ENCODE measurements around the gene SNTG2. TPM values are rescaled to one million over a fixed set of nuclear protein-coding genes. Genes with fewer than 3 reads are reported as not detected.
"Not testable (repeated sequence)": the region's sequence is repeated elsewhere in the genome, so short reads cannot be mapped to it uniquely, and the experiment has no call there.

SNTG2 gene
- total RNA-seq, 1 experiment from 2014 or later, result not detected

DNA sequence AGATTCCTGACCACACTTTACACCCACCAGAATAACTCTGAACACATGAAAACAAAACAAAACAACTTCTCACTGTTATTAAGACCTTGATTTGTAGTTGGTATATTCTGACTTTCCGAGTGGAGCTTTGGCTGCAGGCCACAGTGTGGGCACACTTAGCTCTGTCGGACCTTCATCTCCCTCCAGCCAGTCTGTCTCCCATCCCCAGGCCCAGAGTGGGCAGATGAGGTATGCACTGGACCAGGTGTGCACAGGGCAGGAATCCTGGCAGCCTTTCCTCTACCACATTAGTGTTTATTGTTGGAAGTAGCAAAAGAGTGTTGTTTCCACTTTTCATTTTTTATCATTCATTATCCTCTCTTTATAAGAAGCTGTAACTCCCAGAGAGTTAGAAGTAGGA is 243.2 kb downstream of the SNTG2 start:
- no peak for DNase-seq (ENCODE audit: low spot score)

DNA sequence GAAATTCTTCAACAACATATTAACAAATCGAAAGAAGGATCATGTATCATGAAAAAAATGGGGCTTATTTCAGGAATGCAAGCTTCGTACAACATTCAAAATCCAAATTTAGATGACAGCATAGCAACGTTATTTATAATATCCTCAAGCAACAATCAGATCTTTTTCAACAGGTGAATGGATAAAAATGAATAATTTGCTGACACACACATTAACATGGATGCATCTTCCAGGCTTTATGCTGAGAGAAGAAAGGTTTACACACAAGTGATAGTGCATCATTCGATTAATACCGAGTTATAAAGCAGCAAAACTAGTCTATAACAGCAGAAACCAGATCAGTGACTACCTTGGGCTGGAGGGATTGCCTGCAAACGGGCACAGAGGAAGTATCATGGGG is 253.1 kb downstream of the SNTG2 start:
- DNase-seq (ENCODE audit: low spot score), result no peak
- in situ Hi-C loops (cut with HindIII; ENCODE audit: low sequenced_read_pairs), result no loop called here

More for the DNA sequence above, 243.2 kb downstream of the SNTG2 start:
- in situ Hi-C loops (cut with HindIII; ENCODE audit: low sequenced_read_pairs), result no loop called here

DNA sequence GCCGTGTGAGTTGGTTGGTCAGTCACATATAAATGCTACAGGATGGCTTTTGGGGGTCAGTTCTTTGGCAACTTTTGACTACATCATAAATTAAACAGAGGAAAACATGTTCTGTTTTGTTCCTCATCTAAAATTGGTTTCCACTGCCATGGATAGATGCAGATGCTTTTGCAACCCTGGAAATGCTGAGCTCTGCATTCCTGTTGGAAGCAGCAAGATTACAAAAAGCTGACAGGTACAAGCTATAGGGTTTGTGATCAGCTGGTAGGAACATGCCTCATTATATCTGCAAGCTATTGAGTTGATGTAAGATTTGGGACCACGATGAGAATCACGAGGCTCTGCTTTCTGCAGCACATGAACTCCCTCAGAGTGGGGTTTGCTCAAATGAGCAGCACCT is 255.2 kb downstream of the SNTG2 start:
- no peak for DNase-seq (ENCODE audit: low spot score)
- in situ Hi-C loops (cut with HindIII; ENCODE audit: low sequenced_read_pairs), result no loop called here

DNA sequence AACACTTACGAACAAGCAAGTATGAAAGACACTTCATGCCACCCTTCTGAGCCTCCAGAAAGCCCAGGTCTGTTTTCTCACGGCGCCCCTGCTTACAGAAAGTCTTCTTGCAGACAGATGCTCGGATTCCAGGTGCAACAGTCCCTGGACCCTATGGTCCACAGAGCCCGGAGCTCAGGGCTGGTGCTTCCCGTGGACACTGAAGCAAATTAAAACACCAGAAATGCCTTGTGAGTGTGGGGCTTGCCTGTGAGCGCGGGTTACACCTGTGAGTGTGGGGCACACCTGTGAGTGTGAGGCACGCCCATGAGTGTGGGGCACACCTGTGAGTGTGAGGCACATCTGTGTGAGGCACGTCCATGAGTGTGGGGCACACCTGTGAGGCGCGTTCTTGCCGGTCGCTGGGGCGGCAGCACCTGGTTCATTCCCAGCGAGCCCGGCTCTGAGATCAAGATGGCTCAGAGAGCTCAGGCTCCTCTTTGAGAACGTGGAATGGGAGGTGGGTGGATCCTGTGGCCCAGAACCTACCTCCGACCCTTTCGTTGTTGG is 257.4 kb downstream of the SNTG2 start:
- in situ Hi-C loops (cut with HindIII; ENCODE audit: low sequenced_read_pairs), result no loop called here

DNA sequence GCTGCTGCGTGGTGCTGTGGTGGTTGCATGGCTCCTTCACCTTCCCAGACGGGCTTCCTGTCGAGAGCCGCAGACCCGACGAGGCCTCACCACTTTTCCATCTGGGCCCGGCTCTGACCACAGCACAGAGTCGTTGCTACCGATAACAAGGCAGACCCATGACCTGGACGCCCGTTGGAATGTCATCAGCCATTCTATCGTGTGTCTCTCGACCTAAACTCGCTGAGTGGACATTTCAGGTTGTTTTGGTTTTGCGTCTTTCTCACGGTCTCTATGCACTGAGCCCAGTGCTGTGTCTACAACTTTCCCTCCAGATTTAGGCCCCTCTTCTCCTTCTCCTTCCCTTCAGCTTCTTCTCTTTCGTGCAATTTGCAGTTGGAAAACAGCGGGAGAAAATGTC is 257.9 kb downstream of the SNTG2 start:
- in situ Hi-C loops (cut with HindIII; ENCODE audit: low sequenced_read_pairs), result no loop called here
- no peak for DNase-seq (ENCODE audit: low spot score)

More for the DNA sequence above, 257.4 kb downstream of the SNTG2 start:
- no peak for DNase-seq (ENCODE audit: low spot score)

DNA sequence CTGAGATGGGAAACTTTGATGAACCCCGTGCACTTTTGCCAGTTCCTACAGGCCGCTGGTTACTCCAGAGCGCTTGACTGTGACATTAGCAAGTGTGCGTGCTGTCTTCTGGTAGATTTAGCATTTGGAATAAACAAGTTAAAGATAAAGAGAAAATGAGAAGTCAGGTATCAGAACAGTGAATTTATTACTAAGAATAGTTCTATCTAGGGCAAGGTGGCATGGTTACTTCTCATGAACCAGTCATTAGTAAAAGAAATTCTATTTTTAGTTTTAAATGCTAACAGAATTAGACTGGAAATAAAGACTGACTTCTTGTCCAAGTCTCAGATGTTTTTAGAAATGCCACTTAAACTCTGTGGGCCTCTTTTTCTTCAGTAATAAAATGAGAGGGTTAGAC is 258.6 kb downstream of the SNTG2 start:
- in situ Hi-C loops (cut with HindIII; ENCODE audit: low sequenced_read_pairs), result no loop called here
- DNase-seq (ENCODE audit: low spot score), result no peak

DNA sequence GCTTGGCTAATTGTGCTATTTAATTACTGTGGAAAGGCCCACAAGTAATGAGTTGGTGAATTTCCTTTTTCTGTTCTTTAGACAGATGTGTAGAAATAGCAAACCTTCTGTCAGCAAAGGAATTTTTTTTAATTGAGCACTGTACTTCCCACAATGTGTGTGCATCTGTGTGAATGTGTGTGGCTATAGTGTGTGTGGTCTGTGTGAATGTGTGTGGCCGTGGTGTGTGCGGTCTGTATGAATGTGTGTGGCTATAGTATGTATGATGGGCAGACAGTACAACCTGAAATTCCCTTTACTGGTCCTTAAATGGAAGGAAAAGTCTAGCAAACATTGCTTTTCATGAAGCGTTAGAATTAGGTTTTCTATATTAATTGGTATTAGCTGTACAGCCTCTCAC is 259.1 kb downstream of the SNTG2 start:
- in situ Hi-C loops (cut with HindIII; ENCODE audit: low sequenced_read_pairs), result no loop called here
- no peak for DNase-seq (ENCODE audit: low spot score)

DNA sequence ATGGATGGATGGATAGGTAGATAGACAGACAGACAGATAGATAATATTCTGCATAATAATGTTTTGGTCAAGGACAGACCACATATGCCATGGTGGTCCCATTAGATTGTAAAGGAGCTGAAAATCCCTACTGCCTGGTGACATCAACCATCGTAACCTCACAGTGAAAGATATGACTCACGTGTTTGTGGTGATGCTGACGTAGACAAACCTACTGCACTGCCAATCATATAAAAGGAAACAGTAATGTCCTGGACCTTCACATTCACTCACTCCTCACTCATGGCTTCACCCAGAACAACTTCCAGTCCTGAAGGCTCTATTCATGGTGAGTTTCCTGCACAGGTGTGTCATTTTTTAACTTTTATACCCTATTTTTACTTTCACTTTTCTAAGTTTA is 259.7 kb downstream of the SNTG2 start:
- in situ Hi-C loops (cut with HindIII; ENCODE audit: low sequenced_read_pairs), result no loop called here
- DNase-seq (ENCODE audit: low spot score), result no peak

DNA sequence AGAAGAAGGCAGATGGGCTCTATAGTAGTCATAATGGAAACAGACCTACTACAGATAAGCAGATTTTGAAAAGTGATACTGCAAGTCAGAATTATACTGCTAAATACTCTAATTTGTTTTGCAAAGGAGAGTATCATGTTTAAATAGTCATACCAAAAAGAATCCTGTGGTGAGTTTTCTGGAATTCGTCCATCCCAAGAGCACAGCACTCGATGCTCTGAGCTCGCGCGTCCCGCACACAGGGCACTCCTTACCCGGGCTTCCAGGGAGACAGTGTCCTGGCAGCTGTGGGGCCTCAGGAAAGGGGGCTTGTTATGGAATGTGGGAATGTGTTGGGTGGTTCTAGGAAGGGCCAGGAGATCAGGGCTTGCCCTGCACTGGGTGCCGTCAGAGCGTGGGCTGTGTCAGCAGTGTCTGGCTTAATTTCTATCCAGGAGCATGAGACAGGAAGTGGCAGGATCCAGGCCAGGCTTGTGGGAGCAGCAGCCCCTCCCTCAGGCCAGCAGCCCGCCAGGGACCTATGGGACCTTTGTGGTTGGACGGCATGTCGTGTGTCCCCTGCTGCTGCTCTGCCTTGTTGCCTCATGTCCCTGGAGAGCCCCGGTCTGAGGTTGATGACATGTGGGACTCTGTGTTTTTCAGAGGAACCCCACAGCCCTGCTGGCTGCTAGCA is 269.4 kb downstream of the SNTG2 start:
- in situ Hi-C loops (cut with HindIII; ENCODE audit: low sequenced_read_pairs), result no loop called here
- no peak for DNase-seq (ENCODE audit: low spot score)

DNA sequence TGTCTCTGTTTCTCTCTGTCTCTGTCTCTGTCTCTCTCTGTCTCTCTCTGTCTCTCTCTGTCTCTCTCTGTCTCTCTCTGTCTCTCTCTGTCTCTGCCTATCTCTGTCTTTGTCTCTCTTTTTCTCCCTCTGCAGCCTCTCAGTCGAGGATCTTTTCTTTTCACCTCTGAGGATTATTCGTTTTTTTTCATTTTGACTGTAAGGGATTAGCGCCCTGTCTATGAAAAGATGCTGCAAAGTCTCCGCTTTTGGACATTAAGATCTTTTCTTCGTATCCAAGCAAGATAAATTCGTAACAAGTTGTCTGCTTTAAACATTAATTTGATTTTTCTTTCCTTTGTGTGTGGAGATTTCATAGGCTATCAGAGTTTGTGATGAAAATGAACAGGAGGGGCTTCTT is 271.4 kb downstream of the SNTG2 start:
- in situ Hi-C loops (cut with HindIII; ENCODE audit: low sequenced_read_pairs), result no loop called here
- DNase-seq (ENCODE audit: low spot score), result no peak

DNA sequence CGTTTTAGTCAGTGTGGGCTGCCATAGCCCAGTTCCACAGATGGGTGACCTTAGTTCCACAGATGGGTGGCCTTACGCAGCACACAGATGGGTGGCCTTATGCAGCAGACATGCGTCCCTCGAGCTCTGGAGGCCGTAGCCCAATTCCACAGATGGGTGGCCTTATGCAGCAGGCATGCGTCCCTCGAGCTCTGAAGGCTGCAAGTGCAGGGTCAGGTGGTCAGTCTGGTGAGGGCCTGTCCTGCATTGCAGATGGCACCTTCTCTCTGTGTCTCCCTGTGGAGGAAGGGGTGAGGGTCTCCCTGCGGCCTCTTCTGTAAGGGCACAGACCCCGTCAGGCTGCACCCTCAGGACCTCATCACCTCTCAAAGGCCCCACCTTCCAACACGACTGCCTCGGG is 273.1 kb downstream of the SNTG2 start:
- no peak for DNase-seq (ENCODE audit: low spot score)
- in situ Hi-C loops (cut with HindIII; ENCODE audit: low sequenced_read_pairs), result no loop called here

DNA sequence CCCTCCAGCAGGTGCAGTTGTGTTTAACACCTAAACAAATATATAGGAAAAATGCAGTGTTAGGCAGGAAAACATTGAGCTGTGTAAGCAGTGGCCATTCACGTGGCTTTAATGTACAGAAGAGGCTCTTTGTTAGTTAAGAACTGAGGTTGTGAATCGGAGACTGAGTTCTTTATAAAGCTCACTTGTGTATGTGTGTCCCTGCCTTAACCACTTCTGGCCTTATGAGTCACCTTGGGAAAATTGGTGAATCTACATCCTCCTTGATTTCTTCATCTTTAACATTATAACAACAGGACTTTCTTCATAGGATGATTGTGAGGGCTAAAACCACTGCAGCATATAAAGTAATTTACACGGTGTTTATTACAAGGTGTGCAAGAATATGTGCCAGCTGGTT is 274.3 kb downstream of the SNTG2 start:
- DNase-seq (ENCODE audit: low spot score), result no peak
- in situ Hi-C loops (cut with HindIII; ENCODE audit: low sequenced_read_pairs), result no loop called here

DNA sequence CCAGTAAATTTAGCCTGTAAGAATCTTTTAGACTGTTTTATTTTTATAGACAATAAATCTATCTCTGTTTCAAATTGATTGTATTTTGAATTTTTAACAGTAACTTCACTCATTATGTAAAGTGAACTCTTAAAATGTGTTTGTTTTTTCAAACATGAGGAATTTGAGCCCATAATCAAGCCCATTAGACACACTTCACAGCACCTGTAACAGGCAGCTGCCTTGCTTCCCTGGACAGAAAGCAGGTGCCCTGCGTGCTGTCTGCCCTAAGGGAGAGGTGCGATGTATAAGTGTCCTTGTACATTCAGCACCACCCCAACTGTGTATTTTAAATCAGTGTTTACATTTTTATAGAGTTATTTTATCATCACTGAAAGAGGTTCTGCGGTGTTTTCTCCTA is 276.1 kb downstream of the SNTG2 start:
- in situ Hi-C loops (cut with HindIII; ENCODE audit: low sequenced_read_pairs), result no loop called here

DNA sequence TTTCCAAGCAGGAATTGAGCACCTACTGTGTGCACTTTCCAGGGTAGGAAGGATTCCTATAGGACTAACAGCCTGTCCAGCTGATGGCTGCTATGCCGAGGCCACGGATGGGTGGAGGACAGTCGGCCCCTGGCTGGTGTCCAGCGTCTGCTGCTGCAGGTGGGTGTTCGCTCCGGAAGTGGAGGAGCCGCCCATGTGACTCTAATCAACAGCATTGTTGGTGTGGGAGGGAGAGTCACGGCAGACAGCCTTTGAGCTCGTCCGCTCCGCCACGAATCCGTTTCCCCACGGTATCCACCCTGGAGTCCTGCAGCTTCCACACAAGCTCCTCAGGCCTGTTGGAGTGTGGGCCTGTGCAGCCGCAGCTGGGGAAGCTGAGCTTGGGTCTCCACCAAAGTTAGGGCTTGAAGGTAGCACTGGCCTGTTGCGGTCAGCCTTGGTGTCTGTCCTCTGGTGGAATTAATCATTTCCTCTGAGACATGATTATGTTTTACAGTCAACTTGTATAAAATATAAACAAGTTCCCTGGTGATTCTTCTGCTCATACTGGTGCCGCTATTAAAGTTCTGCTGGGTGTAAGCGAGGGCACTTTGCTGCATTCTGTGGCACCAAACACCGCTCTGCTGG is 276.7 kb downstream of the SNTG2 start:
- in situ Hi-C loops (cut with HindIII; ENCODE audit: low sequenced_read_pairs), result no loop called here
- no peak for DNase-seq (ENCODE audit: low spot score)

More for the DNA sequence above, 276.1 kb downstream of the SNTG2 start:
- no peak for DNase-seq (ENCODE audit: low spot score)

DNA sequence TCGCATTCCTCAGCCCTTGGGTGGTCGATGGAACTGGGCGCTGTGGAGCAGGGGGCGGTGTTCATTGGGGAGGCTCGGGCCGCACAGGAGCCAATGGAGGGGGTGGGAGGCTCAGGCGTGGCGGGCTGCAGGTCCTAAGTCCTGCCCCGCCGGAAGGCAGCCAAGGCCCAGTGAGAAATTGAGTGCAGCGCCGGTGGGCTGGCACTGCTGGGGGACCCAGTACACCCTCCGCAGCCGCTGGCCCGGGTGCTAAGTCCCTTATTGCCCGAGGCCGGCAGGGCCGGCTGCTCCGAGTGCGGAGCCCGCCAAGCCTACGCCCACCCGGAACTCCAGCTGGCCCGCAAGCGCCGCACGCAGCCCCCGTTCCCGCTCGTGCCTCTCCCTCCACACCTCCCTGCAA is 278.9 kb downstream of the SNTG2 start:
- in situ Hi-C loops (cut with HindIII; ENCODE audit: low sequenced_read_pairs); DNase-seq (ENCODE audit: low spot score): not testable (repeated sequence)

DNA sequence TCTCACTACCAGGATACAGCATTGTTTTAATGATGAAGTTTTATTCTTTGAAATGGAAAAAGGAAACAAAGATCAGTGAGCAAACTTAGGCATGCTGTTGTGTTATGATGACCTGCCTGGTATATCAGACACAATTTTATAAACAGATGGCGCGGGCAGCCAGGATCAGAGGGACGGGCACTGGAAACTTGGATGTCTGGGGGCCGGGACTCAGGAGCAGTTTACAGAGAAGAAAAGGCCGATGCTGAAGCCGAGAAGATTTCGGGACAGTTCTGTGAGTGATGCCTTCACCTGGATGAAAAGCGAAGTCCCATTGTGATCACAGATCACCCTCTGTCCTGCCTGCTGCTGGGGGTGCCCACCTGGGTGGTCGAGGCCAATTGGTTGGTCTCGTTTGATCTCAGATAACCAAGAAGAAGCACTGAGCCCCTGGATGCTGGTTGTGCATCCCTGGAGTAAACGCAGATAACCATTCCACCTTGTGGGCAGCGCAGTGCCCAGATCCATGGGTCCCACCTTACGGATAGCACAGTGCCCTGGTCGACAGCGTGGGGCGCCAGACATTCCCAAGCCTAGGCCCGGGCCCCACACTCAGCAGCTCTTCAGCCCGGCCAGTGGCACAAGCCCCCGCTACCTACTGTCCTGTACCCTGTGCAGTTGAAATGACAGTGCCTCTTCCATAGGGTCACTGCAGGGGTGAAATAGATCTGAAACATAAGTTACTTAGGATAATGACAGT is 279.7 kb downstream of the SNTG2 start:
- DNase-seq (ENCODE audit: low spot score), result no peak
- in situ Hi-C loops (cut with HindIII; ENCODE audit: low sequenced_read_pairs), result no loop called here

DNA sequence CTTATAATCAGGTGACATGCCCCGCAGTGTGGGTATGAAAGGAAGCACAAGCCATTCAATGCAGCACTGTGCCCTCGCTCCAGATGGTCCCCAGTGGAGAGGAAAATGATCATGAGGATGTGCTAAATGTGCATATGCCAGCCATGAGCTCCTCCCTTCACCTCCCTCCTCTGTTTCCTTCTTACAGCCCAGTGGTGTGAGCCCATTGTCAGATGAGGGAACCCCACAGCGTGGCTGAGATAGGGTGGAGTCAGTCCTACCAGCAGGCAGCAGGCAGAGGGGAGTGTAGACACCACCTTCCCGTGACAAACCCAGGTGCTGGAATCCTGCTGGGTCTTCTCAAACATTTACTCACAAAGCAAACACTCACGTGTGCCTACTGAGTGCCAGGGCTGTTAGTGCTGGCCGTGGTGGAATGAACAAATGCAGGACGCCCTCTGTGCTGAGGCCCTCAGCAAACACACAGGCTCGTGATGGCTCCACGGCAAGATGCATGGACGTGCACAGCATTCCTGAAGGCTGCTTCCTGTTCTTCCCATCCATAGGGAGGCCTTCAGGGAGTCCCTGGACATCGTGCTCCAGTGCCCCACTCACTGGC is 280.9 kb downstream of the SNTG2 start:
- no peak for DNase-seq (ENCODE audit: low spot score)
- in situ Hi-C loops (cut with HindIII; ENCODE audit: low sequenced_read_pairs), result no loop called here

DNA sequence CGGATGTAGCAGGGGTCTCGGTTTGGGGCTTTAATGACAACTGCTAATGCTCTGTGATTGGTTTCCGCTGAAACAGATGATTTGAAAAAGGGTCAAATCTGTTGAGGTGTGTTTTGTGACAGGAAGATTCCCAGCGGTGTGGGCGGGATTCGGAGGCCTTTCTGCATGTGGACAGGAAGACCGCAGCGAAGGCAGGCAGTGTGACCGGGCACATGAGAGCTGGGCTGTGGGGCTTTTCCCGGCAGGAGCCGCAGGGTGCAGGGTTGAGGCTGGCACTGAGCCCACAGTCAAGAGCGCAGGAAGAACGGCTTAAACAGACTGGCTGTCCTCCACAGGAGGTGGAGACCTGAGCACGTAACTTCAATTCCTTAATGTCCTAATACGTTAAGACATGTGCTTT is 282.6 kb downstream of the SNTG2 start:
- no peak for DNase-seq (ENCODE audit: low spot score)
- in situ Hi-C loops (cut with HindIII; ENCODE audit: low sequenced_read_pairs), result no loop called here

DNA sequence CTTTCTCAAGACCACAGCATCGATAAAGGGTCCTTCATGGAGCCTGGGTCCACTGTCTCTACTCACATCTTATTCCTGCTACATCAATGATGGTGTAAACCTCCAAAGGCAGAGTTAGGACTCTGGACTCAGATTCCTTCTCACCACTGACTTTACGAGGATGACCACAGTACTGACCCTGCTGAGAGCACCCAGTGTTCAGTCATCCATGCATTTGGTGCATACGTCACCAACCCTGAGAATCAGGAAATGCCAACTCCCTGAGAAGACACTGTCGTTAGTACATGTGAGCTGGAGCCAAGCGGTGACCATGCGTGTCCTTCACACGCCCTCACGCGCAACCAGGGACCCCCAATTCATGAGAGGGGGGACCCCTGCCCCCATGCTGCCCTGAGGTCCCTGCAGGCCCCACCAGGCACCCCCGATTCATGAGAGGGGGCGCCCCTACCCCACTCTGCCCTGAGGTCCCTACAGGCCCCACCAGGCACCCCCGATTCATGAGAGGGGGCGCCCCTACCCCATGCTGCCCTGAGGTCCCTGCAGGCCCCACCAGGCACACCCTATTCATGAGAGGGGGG is 284.2 kb downstream of the SNTG2 start:
- no peak for DNase-seq (ENCODE audit: low spot score)
- in situ Hi-C loops (cut with HindIII; ENCODE audit: low sequenced_read_pairs), result no loop called here

DNA sequence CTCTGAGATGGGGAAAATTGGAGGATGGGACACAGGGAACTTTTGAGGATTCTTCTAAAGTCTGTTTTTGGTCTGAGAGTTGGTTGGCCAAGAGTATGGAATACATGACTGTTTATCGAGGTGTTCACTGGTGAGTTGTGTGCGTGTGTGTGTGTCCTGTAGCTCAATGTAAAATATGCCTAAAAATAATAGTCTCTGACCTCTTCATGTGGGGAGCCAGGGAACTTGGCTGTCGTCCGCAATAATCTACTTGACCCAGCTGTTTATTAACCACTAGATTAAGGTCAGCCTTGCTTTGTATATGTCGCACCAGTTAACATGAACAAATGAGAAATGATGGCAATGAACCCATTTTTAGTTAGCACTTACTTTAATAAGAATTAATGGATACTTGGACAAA is 285.2 kb downstream of the SNTG2 start:
- in situ Hi-C loops (cut with HindIII; ENCODE audit: low sequenced_read_pairs), result no loop called here
- DNase-seq (ENCODE audit: low spot score), result no peak

Measured in G401 (cell line).